ENCODE measurements around the gene ICAM2. TPM values are rescaled to one million over a fixed set of nuclear protein-coding genes. Genes with fewer than 3 reads are reported as not detected.

ICAM2 gene
- total RNA-seq, 1 donor from 2014 or later = not detected

DNA sequence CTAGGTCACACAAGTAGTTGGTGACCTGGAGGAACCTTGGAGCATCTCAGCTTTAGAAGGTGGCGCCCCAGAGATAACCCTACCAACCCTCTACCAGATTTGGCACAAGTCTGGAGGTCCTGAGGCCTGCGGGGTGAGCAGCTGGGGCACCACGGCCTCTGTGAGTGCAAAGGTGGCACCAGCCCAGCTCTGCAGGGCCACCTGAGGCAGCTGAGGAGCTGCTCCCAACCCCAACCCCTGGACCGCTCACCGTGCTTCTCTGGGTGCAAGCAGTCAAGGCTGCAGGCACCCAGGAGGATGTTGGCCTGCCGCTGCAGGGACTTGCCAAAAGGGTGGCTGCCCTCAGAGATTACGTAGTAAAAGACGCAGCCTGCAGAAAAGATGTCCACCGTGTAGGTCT lies 28.4 kb upstream of the ICAM2 start:
- no peaks in the 10 kb centered on the region for H3K4me1 Mint-ChIP-seq
- no peak overlapping the region for H3K4me3 Mint-ChIP-seq
- Histone ChIP-seq H3K79me2 (ENCODE audit: low read depth) (no peaks in the 10 kb centered on the region), H3K4me2 (no peak overlapping the region), H3K36me3 (no peaks in the 10 kb centered on the region), H3K27me3 (no peaks in the 10 kb centered on the region), H4K20me1 (ENCODE audit: low read depth) (no peaks in the 10 kb centered on the region), H3K9me3 (ENCODE audit: low read depth) (no peaks in the 10 kb centered on the region), H3F3A (ENCODE audit: low read depth) (no peaks in the 10 kb centered on the region), H3K27ac (no peak overlapping the region), H2AFZ (replicated peaks) (no peak overlapping the region), H3K4me1 (no peaks in the 10 kb centered on the region), H3K4me3 (no peak overlapping the region), H3K9ac (no peak overlapping the region)
- no peak overlapping the region for H3K27ac Mint-ChIP-seq
- H3K27me3 Mint-ChIP-seq (ENCODE audit: insufficient read depth, low read depth) = no peaks in the 10 kb centered on the region
- H3K36me3 Mint-ChIP-seq = peaks cover 11% of the 10 kb centered on the region
- no peak for TF ChIP-seq CTCF (IDR thresholded peaks at IDR 0.05)
- TF ChIP-seq EZH2 (IDR thresholded peaks at IDR 0.05) = no peak
- no peak for TF ChIP-seq EZH2phosphoT487 (IDR thresholded peaks at IDR 0.05)
- H3K9me3 Mint-ChIP-seq = no peaks in the 10 kb centered on the region
- DNase-seq (ENCODE audit: low spot score) = no peak

- no peak overlapping the region for H3K4me3 Mint-ChIP-seq
- no peaks in the 10 kb centered on the region for H3K27me3 ChIP-seq
- H3K27ac Mint-ChIP-seq = no peak overlapping the region
- H3K27ac ChIP-seq = no peak overlapping the region
- H3K9ac ChIP-seq = no peak overlapping the region
- no peak overlapping the region for H3K4me3 ChIP-seq
- H3K36me3 ChIP-seq = no peaks in the 10 kb centered on the region
- no peaks in the 10 kb centered on the region for H3K9me3 Mint-ChIP-seq
- H3K4me1 Mint-ChIP-seq = no peaks in the 10 kb centered on the region
- H4K20me1 ChIP-seq (ENCODE audit: low read depth) = no peaks in the 10 kb centered on the region
- no peaks in the 10 kb centered on the region for H3K9me3 ChIP-seq (ENCODE audit: low read depth)
- H3K36me3 Mint-ChIP-seq = peaks cover 12% of the 10 kb centered on the region
- DNase-seq (ENCODE audit: low spot score) = no peak
- no peaks in the 10 kb centered on the region for H3F3A ChIP-seq (ENCODE audit: low read depth)
- TF ChIP-seq EZH2phosphoT487 (IDR thresholded peaks at IDR 0.05) = no peak
- no peak for TF ChIP-seq EZH2 (IDR thresholded peaks at IDR 0.05)
- TF ChIP-seq CTCF (IDR thresholded peaks at IDR 0.05) = no peak
- no peak overlapping the region for H3K4me2 ChIP-seq
- H2AFZ ChIP-seq (replicated peaks) = no peak overlapping the region
- no peaks in the 10 kb centered on the region for H3K4me1 ChIP-seq
- H3K79me2 ChIP-seq (ENCODE audit: low read depth) = no peaks in the 10 kb centered on the region
- H3K27me3 Mint-ChIP-seq (ENCODE audit: insufficient read depth, low read depth) = peaks cover 2% of the 10 kb centered on the region
These were observed 24.7 kb upstream of the ICAM2 start for GRCh38 chr17:64045176-64045575.

DNA sequence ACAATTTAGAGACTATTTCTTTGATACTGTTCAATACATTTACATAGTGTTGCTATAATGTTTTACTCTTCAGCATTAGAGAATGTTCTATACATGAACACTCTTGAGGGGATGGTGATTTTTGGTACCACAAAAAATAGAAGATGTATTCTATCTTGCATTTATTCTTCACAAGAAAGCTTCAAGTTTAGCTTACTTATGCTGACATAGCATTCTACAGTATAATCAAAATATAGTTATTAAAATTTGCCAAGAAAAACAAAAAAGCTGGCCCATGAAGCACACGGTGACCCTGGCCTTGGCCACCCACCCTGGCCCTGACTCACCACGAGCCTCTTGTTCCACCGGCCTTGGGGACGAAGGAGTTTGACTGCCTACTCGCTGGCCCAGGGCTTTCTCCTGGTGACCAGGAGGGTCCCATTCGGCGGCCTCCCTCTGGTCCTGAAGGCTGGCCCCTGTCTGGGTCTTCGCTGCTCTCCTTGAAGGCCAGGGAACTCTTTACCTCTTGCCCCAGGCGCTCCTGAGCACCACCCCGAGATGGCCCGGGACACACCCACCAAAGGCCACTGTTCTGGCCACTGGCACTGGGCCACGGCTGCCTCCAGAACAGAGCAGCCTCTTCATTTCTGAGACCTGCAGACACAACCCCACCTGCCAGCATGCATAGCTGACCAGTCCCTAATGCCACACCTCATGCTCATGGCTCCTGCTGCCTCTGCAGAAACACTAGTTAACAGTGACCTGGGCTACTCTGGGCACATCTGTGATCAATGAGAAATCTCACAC lies 22.5 kb upstream of the ICAM2 start:
- Mint-ChIP-seq H3K4me3 (no peak overlapping the region), H3K27ac (no peak overlapping the region), H3K9me3 (no peaks in the 10 kb centered on the region), H3K36me3 (peaks cover 9% of the 10 kb centered on the region), H3K27me3 (ENCODE audit: insufficient read depth, low read depth) (peaks cover 5% of the 10 kb centered on the region), H3K4me1 (no peaks in the 10 kb centered on the region)
- Histone ChIP-seq H3K9me3 (ENCODE audit: low read depth) (no peaks in the 10 kb centered on the region), H3K36me3 (no peaks in the 10 kb centered on the region), H2AFZ (replicated peaks) (no peak overlapping the region), H3K4me3 (no peak overlapping the region), H3K9ac (no peak overlapping the region), H3K27me3 (no peaks in the 10 kb centered on the region), H3K4me1 (peaks cover 6% of the 10 kb centered on the region), H3K4me2 (no peak overlapping the region), H3F3A (ENCODE audit: low read depth) (no peaks in the 10 kb centered on the region), H4K20me1 (ENCODE audit: low read depth) (no peaks in the 10 kb centered on the region), H3K27ac (no peak overlapping the region), H3K79me2 (ENCODE audit: low read depth) (no peaks in the 10 kb centered on the region)
- TF ChIP-seq EZH2 (IDR thresholded peaks at IDR 0.05) (no peak), EZH2phosphoT487 (IDR thresholded peaks at IDR 0.05) (no peak), CTCF (IDR thresholded peaks at IDR 0.05) (no peak)
- no peak for DNase-seq (ENCODE audit: low spot score)
